Liver (tissue), 9 donors: Measurements from ENCODE around the gene NDUFB11. TPM values are rescaled to one million over a fixed set of nuclear protein-coding genes. Genes with fewer than 3 reads are reported as not detected.

ENCODE experiments used
- DNase-seq: peaks from one replicate; pipeline ENCODE4 v3.0.0-alpha.2; 2017; ENCODE audit warnings: low spot score
- H3K27ac ChIP-seq, 2 donors: one replicate each; pipeline ENCODE4 v1.7.0; 2013; ENCODE audit warnings: inconsistent platforms in 2 of 2, low read length in 2 of 2, control low read depth in 1 of 2, low read depth in 1 of 2, mild to moderate bottlenecking in 1 of 2
- H3K27me3 ChIP-seq, 4 donors: one replicate each; pipeline versions ENCODE4 v1.6.1 to v1.7.0; 2013; ENCODE audit warnings: low read length in 3 of 4, inconsistent platforms in 1 of 4, mild to moderate bottlenecking in 1 of 4, moderate library complexity in 1 of 4; ENCODE audit not compliant: control insufficient read depth in 4 of 4, insufficient read depth in 4 of 4
- H3K36me3 ChIP-seq, 4 donors: one replicate each; pipeline versions ENCODE4 v1.6.1 to v1.7.0; 2013; ENCODE audit warnings: low read length in 3 of 4, mild to moderate bottlenecking in 3 of 4, low read depth in 1 of 4, moderate library complexity in 1 of 4; ENCODE audit not compliant: control insufficient read depth in 4 of 4, insufficient read depth in 3 of 4
- H3K4me1 ChIP-seq, 4 donors: one replicate each; pipeline versions ENCODE4 v1.6.1 to v1.7.0; 2013; ENCODE audit warnings: low read length in 3 of 4, mild to moderate bottlenecking in 3 of 4, moderate library complexity in 1 of 4; ENCODE audit not compliant: control insufficient read depth in 4 of 4, insufficient read depth in 4 of 4
- H3K4me3 ChIP-seq, 3 donors: one replicate each; pipeline versions ENCODE4 v1.6.1 to v1.7.0; 2013; ENCODE audit warnings: low read length in 3 of 3, control low read depth in 1 of 3, low read depth in 1 of 3, mild to moderate bottlenecking in 1 of 3
- H3K9ac ChIP-seq, 2 donors: one replicate each; pipeline ENCODE4 v1.7.0; 2013; ENCODE audit warnings: low read length in 2 of 2, mild to moderate bottlenecking in 2 of 2, moderate library complexity in 2 of 2, control low read depth in 1 of 2, low read depth in 1 of 2
- H3K9me3 ChIP-seq, 4 donors: one replicate each; pipeline versions ENCODE4 v1.6.1 to v1.7.0; 2013; ENCODE audit warnings: low read length in 3 of 4; ENCODE audit not compliant: control insufficient read depth in 4 of 4
- HNF4A ChIP-seq, 2 donors: conservative IDR thresholded peaks; 2 replicates each; pipeline ENCODE4 v1.6.1; 2016; ENCODE audit warnings: antibody characterized with exemption in 2 of 2, mild to moderate bottlenecking in 2 of 2
- NR2F2 ChIP-seq: IDR thresholded peaks from 2 replicates; pipeline ENCODE4 v1.6.1; 2016; ENCODE audit warnings: antibody characterized with exemption
- RAD21 ChIP-seq, 2 donors: IDR thresholded peaks; 2 replicates each; pipeline ENCODE4 v1.6.1; 2016; ENCODE audit warnings: antibody characterized with exemption in 2 of 2, mild to moderate bottlenecking in 2 of 2
- RXRA ChIP-seq, 2 donors: IDR thresholded peaks; 2 replicates each; pipeline ENCODE4 v1.6.1; 2017 to 2018; ENCODE audit warnings: antibody characterized with exemption in 2 of 2, mild to moderate bottlenecking in 1 of 2
- SP1 ChIP-seq: IDR thresholded peaks from 2 replicates; pipeline ENCODE4 v1.6.1; 2018; ENCODE audit warnings: antibody characterized with exemption, mild to moderate bottlenecking
- YY1 ChIP-seq: IDR thresholded peaks from 2 replicates; pipeline ENCODE4 v1.6.1; 2016; ENCODE audit warnings: antibody characterized with exemption, mild to moderate bottlenecking
- WGBS: extraction: QIAGEN DNeasy Blood & Tissue Kit; methylation state at CpG from one replicate; pipeline ENCODE4 v1.1.7; 2013; 5-methylcytosine and 5-hydroxymethylcytosine counted together
- polyA plus RNA-seq, 2 donors: library from polyadenylated mRNA; stranded (reverse) in 1 of 2; unstranded in 1 of 2; fragments of 200-250 nt in 1 of 2; fragments of >200 nt in 1 of 2; fragmentation: Nextera tagmentation in 1 of 2; extraction: Ambion mirVana in 1 of 2; gene quantifications; one replicate each; pipeline versions ENCODE4 v1.2.1 to v1.2.3, GENCODE V29; 2013 to 2015
- total RNA-seq, 2 donors: library from RNA; depleted of rRNA; stranded (reverse); fragments of >200 nt; gene quantifications; one replicate each; pipeline ENCODE4 v1.2.3, GENCODE V29; 2014
- TF ChIP-seq, protein P1 (sequence below): IDR thresholded peaks from 2 replicates; pipeline ENCODE4 v1.6.1; 2016; ENCODE audit warnings: antibody characterized with exemption, mild to moderate bottlenecking
- donor health status: healthy.
- donor health status: healthy.
- donor health status: healthy.
- donor health status: healthy.
- donor health status: healthy.

Gene NDUFB11
- total and polyA plus RNA-seq, 4 donors = 23.6 to 127 (median 66.5) TPM

- no peaks in the 10 kb centered on the region for H3K4me1 ChIP-seq
- TF ChIP-seq SP1 = no peak
- TF ChIP-seq, protein P1, sequence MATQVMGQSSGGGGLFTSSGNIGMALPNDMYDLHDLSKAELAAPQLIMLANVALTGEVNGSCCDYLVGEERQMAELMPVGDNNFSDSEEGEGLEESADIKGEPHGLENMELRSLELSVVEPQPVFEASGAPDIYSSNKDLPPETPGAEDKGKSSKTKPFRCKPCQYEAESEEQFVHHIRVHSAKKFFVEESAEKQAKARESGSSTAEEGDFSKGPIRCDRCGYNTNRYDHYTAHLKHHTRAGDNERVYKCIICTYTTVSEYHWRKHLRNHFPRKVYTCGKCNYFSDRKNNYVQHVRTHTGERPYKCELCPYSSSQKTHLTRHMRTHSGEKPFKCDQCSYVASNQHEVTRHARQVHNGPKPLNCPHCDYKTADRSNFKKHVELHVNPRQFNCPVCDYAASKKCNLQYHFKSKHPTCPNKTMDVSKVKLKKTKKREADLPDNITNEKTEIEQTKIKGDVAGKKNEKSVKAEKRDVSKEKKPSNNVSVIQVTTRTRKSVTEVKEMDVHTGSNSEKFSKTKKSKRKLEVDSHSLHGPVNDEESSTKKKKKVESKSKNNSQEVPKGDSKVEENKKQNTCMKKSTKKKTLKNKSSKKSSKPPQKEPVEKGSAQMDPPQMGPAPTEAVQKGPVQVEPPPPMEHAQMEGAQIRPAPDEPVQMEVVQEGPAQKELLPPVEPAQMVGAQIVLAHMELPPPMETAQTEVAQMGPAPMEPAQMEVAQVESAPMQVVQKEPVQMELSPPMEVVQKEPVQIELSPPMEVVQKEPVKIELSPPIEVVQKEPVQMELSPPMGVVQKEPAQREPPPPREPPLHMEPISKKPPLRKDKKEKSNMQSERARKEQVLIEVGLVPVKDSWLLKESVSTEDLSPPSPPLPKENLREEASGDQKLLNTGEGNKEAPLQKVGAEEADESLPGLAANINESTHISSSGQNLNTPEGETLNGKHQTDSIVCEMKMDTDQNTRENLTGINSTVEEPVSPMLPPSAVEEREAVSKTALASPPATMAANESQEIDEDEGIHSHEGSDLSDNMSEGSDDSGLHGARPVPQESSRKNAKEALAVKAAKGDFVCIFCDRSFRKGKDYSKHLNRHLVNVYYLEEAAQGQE = no peak
- TF ChIP-seq YY1 = no peak
- TF ChIP-seq RXRA (IDR thresholded peaks at IDR 0.05) = no peak
- TF ChIP-seq HNF4A (conservative IDR thresholded peaks at IDR 0.05) = no peak
- TF ChIP-seq RAD21 (IDR thresholded peaks at IDR 0.05) = no peak
- 96% methylated on average over 4 of the region's 4 CpGs for WGBS
- H3K36me3 ChIP-seq = peaks cover 2 to 18% (median 14%) of the 10 kb centered on the region in 4 donors
- no peak overlapping the region for H3K4me3 ChIP-seq
- H3K27ac ChIP-seq = no peak overlapping the region
- no peak overlapping the region for H3K9ac ChIP-seq
- peaks cover 0 to 4% (median 2%) of the 10 kb centered on the region in 4 donors for H3K9me3 ChIP-seq
- H3K27me3 ChIP-seq = no peaks in the 10 kb centered on the region
- no peak for DNase-seq
Observed at GRCh38 chrX:47101206-47101605, 43.3 kb downstream of the NDUFB11 start.

DNA sequence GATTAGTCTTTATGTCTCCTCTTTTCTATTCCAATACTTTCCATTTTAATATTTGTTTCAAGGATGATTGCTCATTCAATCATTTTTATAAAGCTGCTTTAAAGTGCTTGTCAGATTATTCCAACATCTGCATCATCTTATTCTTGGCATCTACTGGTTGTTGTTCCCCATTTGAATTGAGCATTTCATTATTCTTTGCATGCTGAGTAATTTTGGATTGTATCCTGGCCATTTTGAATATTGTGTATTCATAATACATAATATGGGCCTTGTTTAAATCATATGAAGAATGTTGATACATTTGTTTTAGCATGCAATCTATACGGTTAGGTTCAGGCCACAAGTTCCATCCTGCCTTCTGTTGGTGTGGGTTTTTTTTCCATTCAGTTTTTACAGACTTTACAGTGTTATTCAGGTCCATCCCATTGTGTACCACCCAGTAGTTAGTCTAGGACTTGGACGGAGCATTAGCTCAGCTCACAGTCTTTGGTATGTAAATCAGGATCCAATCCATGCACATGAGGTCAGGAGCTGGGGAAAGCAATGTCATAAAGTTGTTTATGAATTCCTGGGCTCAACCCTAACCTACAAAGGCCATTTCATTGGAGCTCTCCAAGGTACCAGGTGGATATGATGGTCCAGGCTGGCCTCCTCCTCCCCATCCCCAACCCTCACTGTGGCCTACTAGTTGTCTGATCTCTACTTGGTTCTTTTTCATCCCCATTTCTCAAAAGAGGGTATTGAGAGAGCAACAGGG, 46.0 kb downstream of the NDUFB11 start:
- DNase-seq = no peak
- 88% methylated on average over 2 of the region's 2 CpGs for WGBS
- H3K9ac ChIP-seq = no peak overlapping the region

More for the DNA sequence above, 46.0 kb downstream of the NDUFB11 start:
- H3K9me3 ChIP-seq = peaks cover 0 to 4% (median 2%) of the 10 kb centered on the region in 4 donors
- no peak overlapping the region for H3K4me3 ChIP-seq
- H3K4me1 ChIP-seq = no peaks in the 10 kb centered on the region
- no peak overlapping the region for H3K27ac ChIP-seq
- TF ChIP-seq, protein P1 = peak; percentile 75
- no peak for TF ChIP-seq NR2F2
- no peaks in the 10 kb centered on the region for H3K27me3 ChIP-seq
- peaks cover 2 to 25% (median 18%) of the 10 kb centered on the region in 4 donors for H3K36me3 ChIP-seq
